HUES48 (cell line): ENCODE results near the gene CCDC78.

ENCODE experiments used
- H3K27ac ChIP-seq: one replicate; pipeline ENCODE4 v1.7.0; 2013; ENCODE audit warnings: low read depth, low read length, inconsistent platforms
- H3K27me3 ChIP-seq: 2 replicates; pipeline ENCODE4 v1.6.1; 2013; ENCODE audit warnings: mild to moderate bottlenecking, low read length; ENCODE audit not compliant: control insufficient read depth, insufficient read depth
- H3K36me3 ChIP-seq: 2 replicates; pipeline ENCODE4 v1.6.1; 2013; ENCODE audit warnings: low read length; ENCODE audit not compliant: control insufficient read depth, insufficient read depth
- H3K4me1 ChIP-seq: 2 replicates; pipeline ENCODE4 v1.6.1; 2013; ENCODE audit warnings: mild to moderate bottlenecking, low read length; ENCODE audit not compliant: control insufficient read depth, insufficient read depth
- H3K4me3 ChIP-seq: 2 replicates; pipeline ENCODE4 v1.5.1; 2013; ENCODE audit warnings: mild to moderate bottlenecking, low read depth, low read length
- H3K9ac ChIP-seq: 2 replicates; pipeline ENCODE4 v1.6.1; 2013; ENCODE audit warnings: mild to moderate bottlenecking, low read depth, low read length, moderate library complexity
- H3K9me3 ChIP-seq: 2 replicates; pipeline ENCODE4 v1.6.1; 2013; ENCODE audit warnings: low read length; ENCODE audit not compliant: control insufficient read depth, insufficient read depth

Gene CCDC78

DNA sequence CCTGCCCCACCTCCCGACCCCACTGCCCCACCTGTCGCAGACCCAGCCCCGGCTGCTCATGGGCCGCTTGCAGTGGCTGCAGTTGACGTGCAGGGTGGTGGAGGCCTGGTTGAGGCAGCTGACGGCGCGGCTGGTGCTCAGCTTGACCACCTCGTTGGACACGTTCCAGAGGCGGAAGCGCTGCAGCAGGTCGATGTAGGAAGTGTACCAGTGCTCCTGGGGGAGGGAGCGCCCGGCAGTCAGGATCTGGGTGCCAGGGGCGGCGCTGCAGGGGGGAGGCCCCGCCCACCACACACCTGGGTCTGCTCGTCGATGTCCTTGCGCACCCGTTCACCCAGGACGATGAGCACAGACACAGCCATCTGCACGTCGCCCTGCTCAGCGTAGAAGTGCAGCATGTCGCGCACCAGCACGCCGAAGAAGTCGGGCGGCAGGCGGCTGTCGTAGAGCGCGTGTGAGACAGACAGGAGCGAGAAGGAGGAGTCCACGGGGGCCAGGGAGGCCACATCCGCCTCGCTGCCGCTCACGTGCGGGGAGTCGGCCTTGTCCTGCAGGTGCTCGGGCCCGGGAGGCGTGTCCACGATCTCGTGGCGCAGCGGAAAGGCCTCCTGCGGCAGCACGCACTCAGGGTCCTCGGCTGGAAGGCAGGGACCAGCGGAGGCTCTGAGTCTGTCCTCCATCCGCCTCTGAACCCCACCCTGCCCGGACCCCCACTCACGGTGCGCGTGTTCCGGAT is 41.1 kb downstream of the CCDC78 start:
- Histone ChIP-seq H3K36me3 (peaks cover 49% of the 10 kb centered on the region), H3K9me3 (no peaks in the 10 kb centered on the region), H3K4me1 (peaks cover 16% of the 10 kb centered on the region), H3K4me3 (no peak overlapping the region), H3K27ac (no peak overlapping the region), H3K9ac (no peak overlapping the region), H3K27me3 (no peaks in the 10 kb centered on the region)

DNA sequence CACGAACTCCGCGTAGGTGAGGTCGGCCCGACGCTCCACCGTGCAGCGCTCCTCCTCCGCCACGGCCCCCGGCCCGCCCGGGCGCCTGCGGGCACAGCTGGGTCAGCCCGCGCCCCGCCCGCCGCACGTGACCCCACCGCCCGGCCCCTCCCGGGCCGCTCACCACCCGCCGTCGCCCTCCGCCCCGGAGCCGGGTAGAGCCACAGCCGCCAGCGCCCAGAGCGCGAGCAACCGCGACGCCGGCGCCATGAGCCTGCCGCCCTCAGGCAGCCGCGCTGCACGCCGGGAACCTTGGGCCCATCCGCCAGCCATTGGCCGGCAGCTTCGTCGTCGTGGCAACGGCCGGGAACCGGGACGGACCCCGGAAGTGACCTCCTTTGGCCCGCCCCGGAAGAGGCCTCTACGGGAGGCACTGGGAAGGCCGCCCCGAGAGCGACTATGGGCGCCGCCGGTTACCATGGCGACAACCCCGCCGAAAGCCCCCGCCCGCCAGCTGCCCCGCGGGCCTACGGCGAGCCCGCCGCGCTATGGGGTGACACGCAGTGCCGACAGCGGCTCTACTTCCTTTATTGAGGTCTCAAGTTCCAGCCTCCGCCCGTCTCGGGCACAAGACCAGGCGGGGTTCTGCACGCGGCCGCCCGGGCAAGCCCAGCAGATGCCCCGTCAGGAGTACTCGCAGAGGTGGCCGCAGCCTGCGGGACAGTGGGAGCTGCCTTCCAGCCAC is 42.0 kb downstream of the CCDC78 start, which contains the start of gene JMJD8:
Gene JMJD8, minus strand, starts transcription at position 264 of the 724 bp plus-strand sequence. Its CDS starts 15 bp downstream, at position 249.
- Histone ChIP-seq H3K9ac (peak within 1 kb of the TSS; percentile 80), H3K4me3 (peak within 1 kb of the TSS; percentile 90), H3K4me1 (peaks cover 13% of the 10 kb centered on the region), H3K36me3 (peaks cover 49% of the 10 kb centered on the region), H3K27ac (peak within 1 kb of the TSS; percentile 76), H3K27me3 (no peaks in the 10 kb centered on the region), H3K9me3 (no peaks in the 10 kb centered on the region)

DNA sequence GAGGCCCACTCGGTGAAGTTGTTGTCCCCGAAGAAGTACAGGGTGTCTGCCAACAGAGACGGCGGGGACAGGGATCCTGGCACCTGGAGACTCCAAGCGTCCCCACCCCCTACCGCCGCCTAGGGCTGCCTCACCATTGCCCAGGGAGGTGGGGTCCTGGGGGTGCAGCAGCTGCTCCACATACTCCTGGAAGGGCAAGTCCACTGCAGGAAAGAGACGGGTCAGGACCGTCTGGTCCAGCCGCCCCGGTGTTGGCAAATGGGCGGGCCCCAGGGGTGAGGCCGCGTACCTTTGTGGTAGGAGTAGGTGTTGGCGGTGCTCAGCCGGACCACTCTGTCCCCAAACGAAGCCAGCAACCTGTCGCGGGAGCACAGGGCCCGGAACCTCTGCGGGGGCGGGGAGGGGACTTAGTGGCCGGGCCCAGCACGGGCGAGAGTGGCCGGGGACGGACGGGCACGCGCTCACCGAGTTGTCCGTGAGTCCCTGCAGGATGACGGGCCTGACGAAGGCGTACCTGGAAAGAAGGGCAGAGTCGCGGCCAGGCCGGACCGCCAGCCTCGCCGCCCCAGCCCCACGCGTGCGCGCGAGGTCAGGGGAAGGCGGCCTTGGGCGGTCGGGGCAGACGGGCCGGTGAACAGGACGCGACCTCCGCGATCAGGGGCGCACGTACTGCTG is 42.7 kb downstream of the CCDC78 start:
- Histone ChIP-seq H3K36me3 (peaks cover 49% of the 10 kb centered on the region), H3K4me1 (peaks cover 19% of the 10 kb centered on the region), H3K27ac (peak overlapping the region; percentile 76), H3K27me3 (no peaks in the 10 kb centered on the region), H3K9me3 (no peaks in the 10 kb centered on the region), H3K4me3 (peak overlapping the region; percentile 90), H3K9ac (peak overlapping the region; percentile 80)

DNA sequence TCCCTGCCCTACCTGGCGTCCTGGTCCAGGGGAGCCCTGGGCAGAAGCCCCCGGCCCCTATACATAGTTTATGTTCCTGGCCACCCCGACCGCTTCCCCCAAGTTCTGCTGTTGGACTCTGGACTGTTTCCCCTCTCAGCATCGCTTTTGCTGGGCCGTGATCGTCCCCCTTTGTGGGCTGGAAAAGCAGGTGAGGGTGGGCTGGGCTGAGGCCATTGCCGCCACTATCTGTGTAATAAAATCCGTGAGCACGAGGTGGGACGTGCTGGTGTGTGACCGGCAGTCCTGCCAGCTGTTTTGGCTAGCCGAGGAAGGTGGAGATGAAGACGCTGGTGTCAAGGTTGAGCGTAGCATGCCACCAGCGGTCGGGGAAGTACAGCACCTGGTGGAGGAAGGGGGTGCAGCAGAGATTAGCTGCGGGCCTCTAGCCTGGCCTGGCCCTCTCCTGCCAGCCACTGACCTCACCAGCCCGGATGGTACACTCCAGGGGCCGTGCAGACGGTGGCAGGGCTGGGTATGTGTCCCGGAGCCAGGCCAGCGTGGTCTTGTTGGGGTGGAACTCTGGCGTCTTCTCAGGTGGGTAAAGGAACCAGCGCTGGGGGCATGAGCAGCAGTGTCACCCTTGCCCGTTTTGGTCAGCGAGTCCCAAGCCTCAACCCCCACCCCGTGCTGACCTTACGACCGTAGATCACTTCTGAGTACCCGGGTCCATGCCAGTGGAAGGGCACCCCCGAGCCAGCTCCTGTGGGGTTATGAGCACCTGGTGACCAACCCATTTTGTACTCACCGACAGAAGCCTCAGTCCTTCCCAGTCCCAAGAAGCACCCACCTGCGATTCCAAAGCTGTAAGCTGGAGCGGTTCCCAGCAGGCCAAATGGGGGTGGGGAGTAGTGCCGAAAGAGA is 43.5 kb downstream of the CCDC78 start:
- Histone ChIP-seq H3K9me3 (no peaks in the 10 kb centered on the region), H3K4me1 (peaks cover 20% of the 10 kb centered on the region), H3K36me3 (peaks cover 45% of the 10 kb centered on the region), H3K9ac (no peak overlapping the region), H3K27ac (no peak overlapping the region), H3K4me3 (peak overlapping the region; percentile 90), H3K27me3 (no peaks in the 10 kb centered on the region)

DNA sequence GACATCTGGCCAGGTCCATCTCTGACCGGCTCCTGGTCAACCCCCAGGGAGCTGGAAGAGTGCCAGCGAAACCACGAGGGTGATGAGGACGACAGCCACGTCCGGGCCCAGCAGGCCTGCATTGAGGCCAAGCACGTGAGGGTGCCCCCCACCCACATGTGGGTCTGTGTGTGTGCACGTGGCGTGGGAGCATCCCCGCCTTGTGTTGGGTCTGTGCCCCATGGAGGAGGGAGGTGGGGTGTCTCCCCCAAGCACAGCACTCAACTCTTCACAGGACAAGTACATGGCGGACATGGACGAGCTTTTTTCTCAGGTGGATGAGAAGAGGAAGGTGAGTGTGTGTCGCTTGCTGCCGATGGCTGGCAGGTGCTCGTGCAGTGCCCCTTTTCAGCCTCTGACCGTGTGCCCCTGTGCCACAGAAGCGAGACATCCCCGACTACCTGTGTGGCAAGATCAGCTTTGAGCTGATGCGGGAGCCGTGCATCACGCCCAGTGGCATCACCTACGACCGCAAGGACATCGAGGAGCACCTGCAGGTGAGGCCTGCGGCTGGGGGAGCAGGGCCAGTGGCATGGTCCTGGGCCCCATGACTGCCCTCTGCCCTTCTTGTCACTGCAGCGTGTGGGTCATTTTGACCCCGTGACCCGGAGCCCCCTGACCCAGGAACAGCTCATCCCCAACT is 44.4 kb downstream of the CCDC78 start:
- Histone ChIP-seq H3K4me3 (peak overlapping the region; percentile 86; the same call in 1 of the 2 replicates), H3K9ac (no peak overlapping the region), H3K9me3 (no peaks in the 10 kb centered on the region), H3K27ac (no peak overlapping the region), H3K4me1 (peaks cover 28% of the 10 kb centered on the region), H3K36me3 (peaks cover 37% of the 10 kb centered on the region), H3K27me3 (no peaks in the 10 kb centered on the region)

DNA sequence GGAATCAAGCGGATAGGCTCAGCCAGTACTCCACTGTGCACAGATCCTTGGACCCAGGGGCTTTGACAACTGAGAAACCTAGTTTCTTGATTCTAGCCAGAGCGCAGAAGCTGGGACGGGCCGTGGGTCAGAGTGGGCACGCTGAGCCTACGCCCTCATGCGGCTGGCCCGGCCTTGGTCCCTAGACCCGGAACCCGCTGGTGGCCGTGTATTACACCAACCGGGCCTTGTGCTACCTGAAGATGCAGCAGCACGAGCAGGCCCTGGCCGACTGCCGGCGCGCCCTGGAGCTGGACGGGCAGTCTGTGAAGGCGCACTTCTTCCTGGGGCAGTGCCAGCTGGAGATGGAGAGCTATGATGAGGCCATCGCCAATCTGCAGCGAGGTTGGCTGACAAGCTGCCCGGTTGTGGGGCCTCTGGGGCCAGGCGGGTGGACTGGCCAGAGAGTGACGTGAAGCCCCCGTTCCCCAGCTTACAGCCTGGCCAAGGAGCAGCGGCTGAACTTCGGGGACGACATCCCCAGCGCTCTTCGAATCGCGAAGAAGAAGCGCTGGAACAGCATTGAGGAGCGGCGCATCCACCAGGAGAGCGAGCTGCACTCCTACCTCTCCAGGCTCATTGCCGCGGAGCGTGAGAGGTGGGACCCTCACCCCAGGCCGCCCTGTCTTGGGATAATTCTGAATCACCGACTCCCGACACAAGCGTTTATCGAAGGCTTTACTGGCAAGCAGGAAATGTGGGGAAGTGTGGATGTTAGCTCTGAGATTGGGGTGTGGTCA is 45.1 kb downstream of the CCDC78 start:
- Histone ChIP-seq H3K27ac (peak overlapping the region; percentile 89), H3K9ac (peak overlapping the region; percentile 70; the same call in 1 of the 2 replicates), H3K36me3 (peaks cover 30% of the 10 kb centered on the region), H3K4me1 (peaks cover 33% of the 10 kb centered on the region), H3K4me3 (peak overlapping the region; percentile 86), H3K27me3 (no peaks in the 10 kb centered on the region), H3K9me3 (no peaks in the 10 kb centered on the region)

DNA sequence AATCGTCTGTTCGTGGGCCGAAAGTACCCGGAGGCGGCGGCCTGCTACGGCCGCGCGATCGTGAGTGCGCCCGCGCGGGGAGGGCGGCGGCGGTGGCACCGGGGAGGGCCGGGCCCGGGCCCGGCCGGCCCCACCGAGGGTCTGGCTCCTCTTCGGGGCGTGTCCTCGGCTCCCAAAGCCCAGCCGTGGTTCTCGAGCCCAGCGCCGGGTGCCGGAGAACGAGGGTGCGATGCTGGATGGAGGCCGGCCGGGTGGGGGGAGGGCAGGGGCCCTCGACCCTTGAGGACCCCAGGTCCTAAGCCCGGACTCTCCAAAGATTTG is 45.7 kb downstream of the CCDC78 start:
- Histone ChIP-seq H3K9me3 (no peaks in the 10 kb centered on the region), H3K4me3 (peak overlapping the region; percentile 86), H3K9ac (peak overlapping the region; percentile 70; the same call in 1 of the 2 replicates), H3K4me1 (peaks cover 33% of the 10 kb centered on the region), H3K27ac (peak overlapping the region; percentile 89), H3K36me3 (peaks cover 28% of the 10 kb centered on the region), H3K27me3 (no peaks in the 10 kb centered on the region)

DNA sequence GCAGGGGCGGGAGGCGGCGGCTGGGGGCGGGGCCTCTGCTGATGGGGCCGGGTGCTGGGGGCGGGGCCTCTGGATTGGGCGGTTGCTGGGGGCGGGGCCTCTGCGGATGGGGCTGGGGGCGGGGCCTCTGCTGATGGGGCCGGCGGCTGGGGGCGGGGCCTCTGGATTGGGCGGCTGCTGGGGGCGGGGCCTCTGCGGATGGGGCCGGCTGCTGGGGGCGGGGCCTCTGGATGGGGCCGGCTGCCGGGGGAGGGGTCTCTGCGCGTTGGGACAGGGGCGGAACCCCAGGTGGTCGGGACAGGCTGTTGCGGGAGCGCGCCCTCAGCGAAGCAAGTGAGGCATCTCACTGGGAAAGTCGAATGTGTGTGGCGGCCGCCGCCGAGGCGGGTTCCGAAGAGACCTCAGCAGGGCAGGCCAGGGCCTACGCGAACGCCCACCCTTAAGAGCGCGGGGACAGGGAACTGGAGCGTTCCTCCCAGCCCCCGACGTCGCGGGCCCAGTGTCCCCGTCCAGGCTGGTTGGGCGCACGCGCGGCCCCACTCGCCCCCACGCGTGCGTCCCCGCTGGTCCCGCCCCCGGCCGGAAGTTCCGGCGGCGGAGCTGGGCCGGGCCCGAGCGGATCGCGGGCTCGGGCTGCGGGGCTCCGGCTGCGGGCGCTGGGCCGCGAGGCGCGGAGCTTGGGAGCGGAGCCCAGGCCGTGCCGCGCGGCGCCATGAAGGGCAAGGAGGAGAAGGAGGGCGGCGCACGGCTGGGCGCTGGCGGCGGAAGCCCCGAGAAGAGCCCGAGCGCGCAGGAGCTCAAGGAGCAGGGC is 46.2 kb downstream of the CCDC78 start, which contains the start of gene STUB1:
Gene STUB1, plus strand, starts transcription at position 597 of the 811 bp plus-strand sequence. Its CDS starts 116 bp downstream, at position 713.
- Histone ChIP-seq H3K4me1 (peaks cover 33% of the 10 kb centered on the region), H3K4me3 (peak within 1 kb of the TSS; percentile 86), H3K9me3 (no peaks in the 10 kb centered on the region), H3K9ac (peak within 1 kb of the TSS; percentile 70; the same call in 1 of the 2 replicates), H3K27ac (peak within 1 kb of the TSS; percentile 89), H3K36me3 (peaks cover 23% of the 10 kb centered on the region), H3K27me3 (no peaks in the 10 kb centered on the region)
